Measurements from ENCODE around the gene DOK3.

DNA sequence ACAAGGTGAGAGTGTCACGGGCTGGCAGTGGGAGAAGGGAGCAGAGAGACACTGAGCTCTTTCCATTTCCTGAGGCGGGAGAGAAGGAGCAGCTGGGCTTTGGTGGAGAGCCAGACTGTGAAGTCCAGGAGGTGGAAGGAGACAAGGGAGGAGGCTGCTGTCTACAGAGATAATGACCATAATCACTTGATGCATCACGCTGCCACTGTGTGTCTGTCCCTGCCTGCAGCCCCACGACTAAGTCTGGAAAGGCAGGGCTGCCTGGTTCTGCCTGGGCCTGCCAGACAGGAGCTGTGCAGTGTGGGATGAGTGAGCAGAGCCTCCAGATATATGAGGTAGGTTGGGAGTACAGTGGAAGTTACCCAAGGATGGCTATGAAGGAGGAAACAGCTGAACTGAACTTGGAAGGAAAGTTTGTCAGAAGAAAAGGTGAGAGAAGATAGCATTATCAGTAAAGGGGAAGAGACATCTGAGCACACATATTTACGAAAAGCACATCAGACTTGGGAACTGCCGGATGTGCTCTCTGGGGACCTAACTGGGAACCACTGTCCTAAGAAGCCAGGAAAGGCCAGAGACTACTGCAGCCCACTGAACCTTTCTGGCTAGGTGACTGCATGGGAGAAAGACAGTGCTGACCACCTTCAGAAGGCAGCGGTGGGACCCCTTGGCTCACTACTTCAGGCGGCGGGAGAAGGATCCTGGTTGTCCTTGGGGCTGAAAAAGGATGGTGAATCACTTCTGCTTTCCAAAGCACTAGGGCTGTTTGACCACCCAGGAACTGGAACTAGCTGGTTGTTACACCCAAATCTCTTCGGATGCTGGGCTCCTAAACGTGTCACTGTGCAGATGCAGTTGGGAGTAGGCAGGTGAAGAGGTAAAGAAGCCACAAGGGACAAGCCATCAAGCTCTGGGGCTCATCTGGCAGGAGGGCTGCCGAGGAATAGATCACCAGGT, 19.9 kb upstream of the DOK3 start:
- TF ChIP-seq, protein P1, sequence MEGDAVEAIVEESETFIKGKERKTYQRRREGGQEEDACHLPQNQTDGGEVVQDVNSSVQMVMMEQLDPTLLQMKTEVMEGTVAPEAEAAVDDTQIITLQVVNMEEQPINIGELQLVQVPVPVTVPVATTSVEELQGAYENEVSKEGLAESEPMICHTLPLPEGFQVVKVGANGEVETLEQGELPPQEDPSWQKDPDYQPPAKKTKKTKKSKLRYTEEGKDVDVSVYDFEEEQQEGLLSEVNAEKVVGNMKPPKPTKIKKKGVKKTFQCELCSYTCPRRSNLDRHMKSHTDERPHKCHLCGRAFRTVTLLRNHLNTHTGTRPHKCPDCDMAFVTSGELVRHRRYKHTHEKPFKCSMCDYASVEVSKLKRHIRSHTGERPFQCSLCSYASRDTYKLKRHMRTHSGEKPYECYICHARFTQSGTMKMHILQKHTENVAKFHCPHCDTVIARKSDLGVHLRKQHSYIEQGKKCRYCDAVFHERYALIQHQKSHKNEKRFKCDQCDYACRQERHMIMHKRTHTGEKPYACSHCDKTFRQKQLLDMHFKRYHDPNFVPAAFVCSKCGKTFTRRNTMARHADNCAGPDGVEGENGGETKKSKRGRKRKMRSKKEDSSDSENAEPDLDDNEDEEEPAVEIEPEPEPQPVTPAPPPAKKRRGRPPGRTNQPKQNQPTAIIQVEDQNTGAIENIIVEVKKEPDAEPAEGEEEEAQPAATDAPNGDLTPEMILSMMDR (conservative IDR thresholded peaks at IDR 0.05; ENCODE audit: low read depth in 2 of 2), result no peak
- TF ChIP-seq, protein P2, sequence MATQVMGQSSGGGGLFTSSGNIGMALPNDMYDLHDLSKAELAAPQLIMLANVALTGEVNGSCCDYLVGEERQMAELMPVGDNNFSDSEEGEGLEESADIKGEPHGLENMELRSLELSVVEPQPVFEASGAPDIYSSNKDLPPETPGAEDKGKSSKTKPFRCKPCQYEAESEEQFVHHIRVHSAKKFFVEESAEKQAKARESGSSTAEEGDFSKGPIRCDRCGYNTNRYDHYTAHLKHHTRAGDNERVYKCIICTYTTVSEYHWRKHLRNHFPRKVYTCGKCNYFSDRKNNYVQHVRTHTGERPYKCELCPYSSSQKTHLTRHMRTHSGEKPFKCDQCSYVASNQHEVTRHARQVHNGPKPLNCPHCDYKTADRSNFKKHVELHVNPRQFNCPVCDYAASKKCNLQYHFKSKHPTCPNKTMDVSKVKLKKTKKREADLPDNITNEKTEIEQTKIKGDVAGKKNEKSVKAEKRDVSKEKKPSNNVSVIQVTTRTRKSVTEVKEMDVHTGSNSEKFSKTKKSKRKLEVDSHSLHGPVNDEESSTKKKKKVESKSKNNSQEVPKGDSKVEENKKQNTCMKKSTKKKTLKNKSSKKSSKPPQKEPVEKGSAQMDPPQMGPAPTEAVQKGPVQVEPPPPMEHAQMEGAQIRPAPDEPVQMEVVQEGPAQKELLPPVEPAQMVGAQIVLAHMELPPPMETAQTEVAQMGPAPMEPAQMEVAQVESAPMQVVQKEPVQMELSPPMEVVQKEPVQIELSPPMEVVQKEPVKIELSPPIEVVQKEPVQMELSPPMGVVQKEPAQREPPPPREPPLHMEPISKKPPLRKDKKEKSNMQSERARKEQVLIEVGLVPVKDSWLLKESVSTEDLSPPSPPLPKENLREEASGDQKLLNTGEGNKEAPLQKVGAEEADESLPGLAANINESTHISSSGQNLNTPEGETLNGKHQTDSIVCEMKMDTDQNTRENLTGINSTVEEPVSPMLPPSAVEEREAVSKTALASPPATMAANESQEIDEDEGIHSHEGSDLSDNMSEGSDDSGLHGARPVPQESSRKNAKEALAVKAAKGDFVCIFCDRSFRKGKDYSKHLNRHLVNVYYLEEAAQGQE (IDR thresholded peaks at IDR 0.05; ENCODE audit: unreplicated experiment), result no peak
